ENCODE measurements around the gene TSPAN4.

The TSPAN4 gene

GRCh38 chr11:833849-834311, 8.8 kb upstream of the TSPAN4 start (continued):
- TF ChIP-seq PRDM10 (tag by site-specific recombination; IDR thresholded peaks at IDR 0.05), result peak; percentile 45; the same call in 1 of the 2 replicates
- TF ChIP-seq ZBTB7A (tag by site-specific recombination; IDR thresholded peaks at IDR 0.05; ENCODE audit: low read depth), result no peak
- no peak for TF ChIP-seq GFI1B (tag by site-specific recombination; IDR thresholded peaks at IDR 0.05)
- 0 out of 2 replicates have a peak, but pooled peaks have one; percentile 38 for TF ChIP-seq BCL11B (tag by site-specific recombination; IDR thresholded peaks at IDR 0.05; ENCODE audit: low read depth)
- TF ChIP-seq IKZF3 (tag by site-specific recombination; IDR thresholded peaks at IDR 0.05), result no peak
- no peak for TF ChIP-seq PRDM6 (tag by site-specific recombination; IDR thresholded peaks at IDR 0.05)
- TF ChIP-seq KLF8 (tag by site-specific recombination; IDR thresholded peaks at IDR 0.05), result peak; percentile 82; the same call in 1 of the 2 replicates
- TF ChIP-seq BCL11A (tag by site-specific recombination; IDR thresholded peaks at IDR 0.05; ENCODE audit: low read depth), result 0 out of 2 replicates have a peak, but pooled peaks have one; percentile 5
- no peak for TF ChIP-seq WT1 (tag by site-specific recombination; IDR thresholded peaks at IDR 0.05)
- no peak for TF ChIP-seq ZNF280C (tag by site-specific recombination; IDR thresholded peaks at IDR 0.05)
- TF ChIP-seq ZNF335 (tag by site-specific recombination; conservative IDR thresholded peaks at IDR 0.05), result no peak
- no peak for TF ChIP-seq ZNF266 (tag by site-specific recombination; IDR thresholded peaks at IDR 0.05; ENCODE audit: low read depth)
- no peak for TF ChIP-seq ZNF521 (tag by site-specific recombination; IDR thresholded peaks at IDR 0.05)
- TF ChIP-seq TRIM28 (IDR thresholded peaks at IDR 0.05; ENCODE audit: borderline replicate concordance, low read length), result no peak
- no peak for TF ChIP-seq ZNF184 (tag by site-specific recombination; IDR thresholded peaks at IDR 0.05)
- TF ChIP-seq ZNF121 (tag by site-specific recombination; IDR thresholded peaks at IDR 0.05), result no peak
- no peak for TF ChIP-seq ZNF529 (tag by site-specific recombination; IDR thresholded peaks at IDR 0.05; ENCODE audit: insufficient replicate concordance)
- TF ChIP-seq EGR2 (tag by site-specific recombination; IDR thresholded peaks at IDR 0.05; ENCODE audit: low read depth), result no peak

All from HEK293 (cell line).